ENCODE results near the gene WDR35.
A peak's percentile ranks its signal among the peaks of the same experiment; 100 is the strongest.

Gene WDR35

DNA sequence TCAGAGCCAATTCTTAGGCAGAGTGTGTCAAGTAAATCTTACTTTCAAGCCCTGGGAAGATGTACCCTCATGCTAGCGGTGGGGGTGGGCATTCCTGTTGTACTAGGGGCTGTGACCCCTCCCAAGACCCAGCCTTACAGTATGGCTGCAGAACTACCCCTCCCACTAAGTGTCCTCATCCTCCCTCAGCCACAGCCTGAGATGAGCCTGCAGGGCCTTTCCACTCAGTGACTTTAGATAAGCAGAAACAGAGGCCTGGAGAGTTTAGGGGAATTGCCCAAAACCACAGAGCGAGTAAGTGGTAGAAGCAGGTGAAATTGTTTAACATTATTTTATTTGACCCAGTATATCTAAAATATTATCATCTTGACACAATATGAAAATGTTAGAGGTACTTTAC lies 124.8 kb downstream of the WDR35 start:
- DNase-seq: no peak

DNA sequence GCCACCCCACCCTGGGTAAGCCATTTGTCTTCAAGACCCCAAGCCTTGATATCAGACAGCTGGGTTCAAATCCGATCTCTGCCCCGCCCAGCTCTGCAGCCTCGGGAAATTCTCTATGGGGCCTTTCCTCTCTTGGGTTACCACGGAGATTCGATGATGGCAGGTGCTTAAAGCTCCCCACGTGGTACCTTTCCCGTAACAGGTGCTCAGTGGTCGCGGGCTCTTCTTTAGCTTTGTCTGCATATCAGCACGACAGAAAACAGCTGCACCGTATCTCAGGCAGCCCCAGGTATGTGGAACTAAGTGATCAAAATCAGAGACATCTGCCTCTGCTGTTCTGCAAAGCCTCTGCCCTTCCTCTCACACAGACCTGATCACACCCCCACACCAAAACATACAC lies 125.5 kb downstream of the WDR35 start:
- no peak for DNase-seq

DNA sequence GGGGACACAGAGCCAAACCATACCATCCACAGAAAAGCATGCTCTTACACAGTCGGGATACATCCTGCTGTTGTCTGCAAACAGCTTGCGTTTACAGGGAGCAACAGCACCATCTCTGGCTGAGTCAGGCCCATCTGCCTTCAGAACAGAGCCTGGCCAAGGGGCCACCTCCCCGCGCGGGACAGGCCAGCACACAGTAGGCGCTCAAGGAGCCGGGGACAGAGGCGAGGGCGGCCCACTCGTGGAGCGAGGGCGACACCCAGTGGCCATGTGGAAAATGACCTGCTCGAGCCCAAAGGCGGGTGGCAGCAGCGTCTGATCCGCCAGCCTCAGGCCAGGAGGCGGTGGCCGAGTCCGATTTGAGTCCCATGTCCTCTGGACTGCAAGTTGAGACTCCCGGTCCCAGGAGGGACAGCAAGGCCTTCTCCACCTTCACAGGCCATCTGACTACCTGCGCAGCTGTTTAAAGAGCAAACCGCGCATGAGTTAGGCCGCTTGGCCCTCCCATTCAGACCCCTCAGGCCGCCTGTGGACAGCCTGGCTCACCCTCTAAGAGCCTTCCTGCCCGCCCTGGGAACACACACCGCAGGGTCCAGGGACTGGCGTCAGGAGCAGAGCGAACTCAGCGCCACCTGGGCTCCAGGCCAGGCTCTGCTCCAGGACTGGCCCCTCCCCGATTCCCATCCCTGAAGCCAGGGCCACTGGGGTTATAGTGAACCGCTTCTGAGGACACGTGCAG lies 126.4 kb downstream of the WDR35 start:
- DNase-seq: peak in 1 of 2 experiments; percentile 20

DNA sequence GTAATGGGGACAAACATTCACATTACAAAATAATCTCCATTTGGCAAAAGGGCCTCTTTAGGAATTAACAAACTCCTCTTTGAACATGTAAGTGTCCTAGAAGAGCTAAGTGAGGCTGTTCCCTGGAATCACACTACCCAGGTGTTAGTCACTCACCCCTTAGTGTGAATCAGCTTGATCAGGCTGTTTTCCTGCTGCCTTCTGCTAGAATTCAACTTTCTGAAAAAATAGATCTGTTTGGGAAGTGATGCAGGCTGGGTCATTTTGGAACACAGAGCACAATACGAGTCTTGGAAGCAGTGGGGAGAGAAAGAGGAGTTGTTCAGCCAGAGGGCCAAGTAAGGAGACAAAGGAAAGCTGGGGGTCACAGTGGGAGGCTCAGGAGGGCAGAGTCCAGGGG lies 128.1 kb downstream of the WDR35 start:
- DNase-seq: no peak
